ENCODE measurements around the gene FRMD4A.

DNA sequence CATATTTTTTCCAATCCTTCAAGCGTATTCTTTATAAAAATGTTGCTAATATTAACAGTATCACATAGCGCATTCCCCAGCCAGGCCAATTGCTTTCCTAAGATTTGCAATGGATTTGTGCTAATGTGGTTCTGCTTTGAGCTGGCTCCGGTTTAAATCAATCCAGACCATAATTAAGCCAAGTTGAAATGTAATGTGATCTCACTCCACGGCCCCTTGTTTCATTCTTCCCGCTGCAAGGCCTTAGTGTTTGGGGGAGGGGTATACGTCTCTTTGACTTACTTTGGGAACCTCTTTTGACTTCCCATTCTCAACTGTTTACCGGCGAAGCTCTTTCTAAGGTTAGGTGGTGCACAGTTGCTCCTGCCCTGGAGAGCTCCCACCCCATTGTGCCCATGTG, 657.6 kb downstream of the FRMD4A start:
- TF ChIP-seq, protein P1, sequence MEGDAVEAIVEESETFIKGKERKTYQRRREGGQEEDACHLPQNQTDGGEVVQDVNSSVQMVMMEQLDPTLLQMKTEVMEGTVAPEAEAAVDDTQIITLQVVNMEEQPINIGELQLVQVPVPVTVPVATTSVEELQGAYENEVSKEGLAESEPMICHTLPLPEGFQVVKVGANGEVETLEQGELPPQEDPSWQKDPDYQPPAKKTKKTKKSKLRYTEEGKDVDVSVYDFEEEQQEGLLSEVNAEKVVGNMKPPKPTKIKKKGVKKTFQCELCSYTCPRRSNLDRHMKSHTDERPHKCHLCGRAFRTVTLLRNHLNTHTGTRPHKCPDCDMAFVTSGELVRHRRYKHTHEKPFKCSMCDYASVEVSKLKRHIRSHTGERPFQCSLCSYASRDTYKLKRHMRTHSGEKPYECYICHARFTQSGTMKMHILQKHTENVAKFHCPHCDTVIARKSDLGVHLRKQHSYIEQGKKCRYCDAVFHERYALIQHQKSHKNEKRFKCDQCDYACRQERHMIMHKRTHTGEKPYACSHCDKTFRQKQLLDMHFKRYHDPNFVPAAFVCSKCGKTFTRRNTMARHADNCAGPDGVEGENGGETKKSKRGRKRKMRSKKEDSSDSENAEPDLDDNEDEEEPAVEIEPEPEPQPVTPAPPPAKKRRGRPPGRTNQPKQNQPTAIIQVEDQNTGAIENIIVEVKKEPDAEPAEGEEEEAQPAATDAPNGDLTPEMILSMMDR (conservative IDR thresholded peaks at IDR 0.05; ENCODE audit: low read depth, low read length), result no peak
- TF ChIP-seq POLR2A (IDR thresholded peaks at IDR 0.05; ENCODE audit: low read depth, low read length) (no peak), SMC3 (IDR thresholded peaks at IDR 0.05; ENCODE audit: low read depth, low read length) (no peak), BHLHE40 (IDR thresholded peaks at IDR 0.05; ENCODE audit: low read depth, low read length) (no peak), CEBPB (IDR thresholded peaks at IDR 0.05; ENCODE audit: low read depth, low read length) (no peak), MXI1 (IDR thresholded peaks at IDR 0.05; ENCODE audit: borderline replicate concordance, low read depth, low read length) (no peak), RFX5 (IDR thresholded peaks at IDR 0.05; ENCODE audit: low read depth, low read length) (no peak), CHD1 (IDR thresholded peaks at IDR 0.05; ENCODE audit: low read depth, low read length) (no peak), RCOR1 (IDR thresholded peaks at IDR 0.05; ENCODE audit: insufficient replicate concordance, low read length) (no peak)
- TF ChIP-seq, protein P2, sequence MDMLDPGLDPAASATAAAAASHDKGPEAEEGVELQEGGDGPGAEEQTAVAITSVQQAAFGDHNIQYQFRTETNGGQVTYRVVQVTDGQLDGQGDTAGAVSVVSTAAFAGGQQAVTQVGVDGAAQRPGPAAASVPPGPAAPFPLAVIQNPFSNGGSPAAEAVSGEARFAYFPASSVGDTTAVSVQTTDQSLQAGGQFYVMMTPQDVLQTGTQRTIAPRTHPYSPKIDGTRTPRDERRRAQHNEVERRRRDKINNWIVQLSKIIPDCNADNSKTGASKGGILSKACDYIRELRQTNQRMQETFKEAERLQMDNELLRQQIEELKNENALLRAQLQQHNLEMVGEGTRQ (IDR thresholded peaks at IDR 0.05; ENCODE audit: low read depth, low read length), result no peak

Measured in IMR-90 (cell line).